HG02943 (cell line): ENCODE data around the gene MKNK2.
"Not testable (repeated sequence)": the region's sequence is repeated elsewhere in the genome, so short reads cannot be mapped to it uniquely, and the experiment has no call there.

ENCODE experiments used
- ATAC-seq: cut with Tn5 transposase; IDR thresholded peaks from one replicate; pipeline ENCODE4 v1.9.1; 2021; ENCODE audit warnings: mild to moderate bottlenecking, low read depth, moderate library complexity; ENCODE audit not compliant: unreplicated experiment

The MKNK2 gene

GRCh38 chr19:1998712-1999708, 52.0 kb downstream of the MKNK2 start:
- ATAC-seq: no peak

DNA sequence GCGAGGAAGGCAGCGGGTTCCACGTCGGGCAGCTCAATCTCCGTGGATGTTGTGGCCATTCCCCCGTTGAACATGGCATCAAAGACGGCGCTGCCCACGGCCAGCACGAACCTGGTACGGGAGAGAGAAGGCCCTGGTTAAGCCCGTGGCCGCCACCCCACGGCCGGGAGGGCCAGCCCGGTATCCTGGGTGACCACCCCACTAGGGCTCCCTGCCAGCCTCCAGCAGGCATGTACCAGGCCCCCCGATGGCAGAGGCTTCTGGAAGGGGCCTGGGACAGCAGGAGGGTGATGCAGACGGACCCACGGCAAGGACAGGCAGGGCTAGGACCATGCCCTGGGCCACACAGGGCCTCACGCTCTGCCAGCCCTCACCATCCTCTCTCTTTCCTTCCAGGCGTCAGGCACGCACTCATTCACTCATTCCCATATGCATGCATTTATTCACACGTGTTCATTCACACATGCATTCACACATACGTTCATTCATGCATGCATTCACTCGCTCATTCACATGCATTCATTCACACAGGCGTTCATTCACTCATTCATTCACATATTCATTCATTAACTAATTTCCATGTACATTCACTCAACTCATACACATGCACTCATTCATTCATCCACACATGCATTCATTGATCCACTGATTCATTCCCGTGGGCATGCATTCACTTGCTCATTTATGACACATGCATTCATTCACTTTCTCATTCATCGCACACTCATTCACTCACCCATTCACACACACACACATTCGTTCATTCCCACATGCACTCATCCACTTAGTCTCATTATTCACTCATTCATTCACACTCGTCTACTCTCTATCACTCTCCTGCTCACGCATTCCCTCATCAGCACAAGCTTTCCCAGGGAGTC, 53.5 kb downstream of the MKNK2 start:
- no peak for ATAC-seq

- ATAC-seq: no peak
Observed at GRCh38 chr19:1992759-1993260, 58.2 kb downstream of the MKNK2 start.

DNA sequence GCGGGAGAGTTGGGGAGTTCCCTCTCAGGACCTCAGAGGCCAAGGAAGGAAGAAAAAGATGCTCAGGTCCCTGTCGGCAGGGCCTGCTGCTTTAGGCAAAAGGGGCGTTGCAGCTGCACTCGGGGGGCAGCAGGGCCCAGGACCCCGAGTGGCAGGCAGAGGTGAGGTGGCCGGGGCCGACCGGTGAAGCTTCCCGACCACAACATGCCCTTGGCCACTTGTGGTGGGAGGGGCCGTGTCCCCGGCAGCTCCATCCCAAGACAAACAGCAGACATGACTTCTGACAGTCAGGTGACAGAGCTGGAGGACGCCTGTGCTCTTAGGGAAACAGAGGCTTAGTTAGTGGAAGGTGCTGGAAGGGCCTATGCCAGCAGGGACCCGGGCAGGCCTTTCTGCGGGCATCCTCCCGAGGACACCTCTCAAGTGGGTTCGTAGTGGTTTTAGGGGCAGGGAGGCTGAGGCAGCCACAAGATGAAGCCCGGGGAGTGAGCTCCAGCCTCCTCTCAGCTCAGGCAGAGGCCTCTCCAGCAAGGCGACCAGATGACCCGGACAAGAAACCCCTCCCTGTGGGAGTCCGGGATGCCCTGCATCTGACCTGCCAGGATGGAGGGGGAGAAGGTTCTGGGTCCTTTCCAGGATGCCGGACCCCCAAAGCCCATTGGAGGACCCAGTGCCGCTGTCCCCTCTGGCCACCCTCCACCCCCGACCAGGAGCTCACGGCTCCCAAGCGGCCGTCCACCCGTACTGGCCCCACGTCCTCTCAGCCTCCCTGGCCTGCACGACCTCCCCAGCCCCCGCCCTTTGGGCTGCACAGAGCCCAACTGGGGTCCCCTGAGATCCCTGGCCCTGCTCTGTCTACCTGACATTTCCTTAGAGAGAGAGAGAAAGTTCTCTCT, 59.8 kb downstream of the MKNK2 start:
- ATAC-seq: no peak

DNA sequence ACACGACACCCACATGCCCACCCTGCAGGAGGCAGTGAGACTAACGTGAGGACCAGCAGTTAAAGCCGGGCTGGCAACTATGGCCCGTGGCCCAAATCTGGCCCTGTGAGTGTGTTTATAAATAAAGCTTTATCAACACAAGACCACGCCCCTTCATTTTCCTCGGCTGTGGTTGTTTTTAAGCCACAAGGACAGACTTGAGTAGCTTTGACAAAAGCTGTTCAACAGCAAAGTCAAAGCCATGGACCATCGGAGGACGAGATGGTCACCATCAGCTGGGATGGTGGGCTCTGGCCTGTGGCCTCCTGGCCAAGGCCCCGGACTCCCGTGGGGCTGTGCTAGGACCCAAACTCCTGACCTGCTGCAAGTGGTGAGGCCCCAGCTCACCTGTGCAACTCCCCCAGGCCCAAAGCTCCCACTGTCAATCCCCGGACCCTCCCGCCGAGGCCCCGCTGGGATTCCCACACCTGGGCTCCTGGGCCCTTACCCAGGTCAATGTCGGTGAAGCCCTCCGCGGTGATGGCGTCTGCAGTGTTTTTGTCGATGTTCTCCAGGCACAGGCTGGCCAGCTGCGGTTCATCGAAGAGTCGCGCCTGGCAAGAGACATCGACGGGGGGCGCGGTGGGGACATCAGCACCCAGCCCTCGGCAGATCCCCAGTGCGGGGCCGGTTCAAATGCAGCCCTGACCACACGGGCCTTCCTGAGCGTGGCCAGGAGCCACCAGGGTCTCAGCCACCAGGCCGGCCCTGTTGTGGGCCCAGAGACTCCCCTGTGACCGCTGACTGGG, 60.6 kb downstream of the MKNK2 start:
- no peak for ATAC-seq

- no peak for ATAC-seq
Observed at GRCh38 chr19:1989513-1990229, 61.4 kb downstream of the MKNK2 start.

DNA sequence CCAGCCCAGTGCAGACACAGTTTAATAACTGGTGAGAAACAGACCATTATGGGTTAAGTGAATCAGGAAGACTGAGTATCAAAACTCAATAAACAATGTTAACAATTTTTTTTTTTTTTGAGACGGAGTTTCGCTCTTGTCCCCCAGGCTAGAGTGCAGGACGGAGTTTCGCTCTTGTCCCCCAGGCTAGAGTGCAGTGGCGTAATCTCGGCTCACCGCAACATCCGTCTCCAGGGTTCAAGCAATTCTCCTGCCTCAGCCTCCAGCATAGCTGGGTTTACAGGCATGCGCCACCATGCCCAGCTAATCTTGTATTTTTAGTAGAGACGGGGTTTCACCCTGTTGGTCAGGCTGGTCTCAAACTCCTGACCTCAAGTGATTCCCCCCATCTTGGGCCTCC, 62.6 kb downstream of the MKNK2 start:
- ATAC-seq: not testable (repeated sequence)
